H1 (cell line): ENCODE measurements around the gene ENOSF1. TPM values are rescaled to one million over a fixed set of nuclear protein-coding genes. Genes with fewer than 3 reads are reported as not detected.

Experiments
- polyA plus RNA-seq, 7 experiments: library from polyadenylated mRNA; depleted of rRNA in 3 of 7; stranded (reverse) in 5 of 7; unstranded in 2 of 7; fragments of >200 nt in 5 of 7; fragments of 200-250 nt in 2 of 7; gene quantifications; 1 replicate in 5 of 7; 2 replicates in 1 of 7; 4 replicates in 1 of 7; pipeline versions ENCODE4 v1.2.1 to v1.2.3, GENCODE V29; 2011 to 2013; ENCODE audit warnings: missing spikeins in 2 of 7, mixed read lengths in 2 of 7
- total RNA-seq: library from RNA; stranded (reverse); fragmentation: NEBNext Ultra II Directional; extraction: Animal tissue kit (Norgen Biotek cat#: 25700); gene quantifications from 2 replicates; pipeline ENCODE4 v1.2.1, GENCODE V29; 2021
- TF ChIP-seq, protein P1 (sequence below): IDR thresholded peaks from 2 replicates; pipeline ENCODE4 v1.6.1; 2012; ENCODE audit warnings: low read length, inconsistent platforms

Gene ENOSF1
- total and polyA plus RNA-seq, 2 of the 8 experiments (the other 6 are each of a cell fraction or from before 2014, with no cell fraction given) = 15.4 to 26.4 TPM

DNA sequence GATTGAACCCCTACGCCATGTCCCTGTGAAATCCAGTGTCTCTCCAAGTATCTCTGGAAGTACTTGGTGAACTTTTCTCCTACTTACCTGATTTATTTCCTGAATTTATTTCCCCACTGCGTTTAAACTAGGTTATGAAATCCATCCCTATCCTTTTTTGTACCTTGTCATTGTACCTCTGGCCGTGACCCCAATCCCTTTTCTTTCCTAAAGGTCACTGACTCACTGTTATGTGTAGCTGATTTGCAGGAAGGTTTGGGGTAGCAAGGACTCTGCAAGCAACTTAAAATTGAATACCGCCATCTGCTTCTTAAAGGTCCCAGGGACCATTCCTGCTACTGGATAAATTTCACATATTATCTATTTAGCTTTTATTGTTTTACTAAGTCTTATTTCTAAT, 4.6 kb upstream of the ENOSF1 start (continued):
- TF ChIP-seq, protein P1, sequence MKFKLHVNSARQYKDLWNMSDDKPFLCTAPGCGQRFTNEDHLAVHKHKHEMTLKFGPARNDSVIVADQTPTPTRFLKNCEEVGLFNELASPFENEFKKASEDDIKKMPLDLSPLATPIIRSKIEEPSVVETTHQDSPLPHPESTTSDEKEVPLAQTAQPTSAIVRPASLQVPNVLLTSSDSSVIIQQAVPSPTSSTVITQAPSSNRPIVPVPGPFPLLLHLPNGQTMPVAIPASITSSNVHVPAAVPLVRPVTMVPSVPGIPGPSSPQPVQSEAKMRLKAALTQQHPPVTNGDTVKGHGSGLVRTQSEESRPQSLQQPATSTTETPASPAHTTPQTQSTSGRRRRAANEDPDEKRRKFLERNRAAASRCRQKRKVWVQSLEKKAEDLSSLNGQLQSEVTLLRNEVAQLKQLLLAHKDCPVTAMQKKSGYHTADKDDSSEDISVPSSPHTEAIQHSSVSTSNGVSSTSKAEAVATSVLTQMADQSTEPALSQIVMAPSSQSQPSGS = no peak
